Smooth muscle cell (in vitro differentiated cells): ENCODE measurements around the gene KCNB1. TPM values are rescaled to one million over a fixed set of nuclear protein-coding genes. Genes with fewer than 3 reads are reported as not detected.

Source experiments
- DNase-seq: peaks from one replicate; lab custom pipeline; 2025; ENCODE audit not compliant: unreplicated experiment; lab: John Stamatoyannopoulos, UW
- H2AFZ ChIP-seq: fragments of 200-600 bp; sonication (generic); 2 replicates; pipeline ENCODE4 v1.6.0; 2016; ENCODE audit warnings: antibody characterized with exemption, low read depth, mild to moderate bottlenecking
- H3F3A ChIP-seq: fragments of 200-600 bp; sonication (generic); 2 replicates; pipeline ENCODE4 v1.6.0; 2017; ENCODE audit warnings: antibody characterized with exemption, low read depth
- H3K27ac ChIP-seq: fragments of 200-600 bp; sonication (generic); 2 replicates; pipeline ENCODE4 v1.5.1; 2016; ENCODE audit warnings: low read depth, mild to moderate bottlenecking
- H3K27me3 ChIP-seq: fragments of 200-600 bp; sonication (generic); 2 replicates; pipeline ENCODE4 v1.6.1; 2016; ENCODE audit warnings: low read depth, mild to moderate bottlenecking
- H3K36me3 ChIP-seq: fragments of 200-600 bp; sonication (generic); 2 replicates; pipeline ENCODE4 v1.5.1; 2016; ENCODE audit warnings: low read depth
- H3K4me1 ChIP-seq: fragments of 200-600 bp; sonication (generic); 2 replicates; pipeline ENCODE4 v1.5.1; 2016; ENCODE audit warnings: low read depth
- H3K4me2 ChIP-seq: fragments of 200-600 bp; sonication (generic); 2 replicates; pipeline ENCODE4 v1.6.0; 2016; ENCODE audit warnings: mild to moderate bottlenecking
- H3K4me3 ChIP-seq: fragments of 200-600 bp; sonication (generic); 2 replicates; pipeline ENCODE4 v1.5.1; 2016; ENCODE audit warnings: mild to moderate bottlenecking
- H3K79me2 ChIP-seq: fragments of 200-600 bp; sonication (generic); 2 replicates; pipeline ENCODE4 v1.6.0; 2016; ENCODE audit warnings: low read depth, mild to moderate bottlenecking
- H3K9ac ChIP-seq: fragments of 200-600 bp; sonication (generic); 2 replicates; pipeline ENCODE4 v1.6.0; 2016; ENCODE audit warnings: low read depth
- H3K9me3 ChIP-seq: fragments of 200-600 bp; sonication (generic); replicated peaks from 2 replicates; pipeline ENCODE4 v1.5.1; 2016; ENCODE audit warnings: low read depth
- H4K20me1 ChIP-seq: fragments of 200-600 bp; sonication (generic); 2 replicates; pipeline ENCODE4 v1.6.0; 2016; ENCODE audit warnings: low read depth
- CTCF ChIP-seq: fragments of 200-600 bp; sonication (generic); IDR thresholded peaks from 2 replicates; pipeline ENCODE4 v1.5.1; 2017; ENCODE audit warnings: borderline replicate concordance, mild to moderate bottlenecking, antibody characterized with exemption; ENCODE audit not compliant: insufficient read depth, poor library complexity, severe bottlenecking
- WGBS: methylation state at CpG from one replicate; pipeline ENCODE4 v1.1.7; 2016; ENCODE audit warnings: low lambda C conversion rate; 5-methylcytosine and 5-hydroxymethylcytosine counted together
- polyA plus RNA-seq: library from polyadenylated mRNA; unstranded; fragments of >200 nt; fragmentation: Nextera tagmentation; extraction: Ambion mirVana; gene quantifications from 2 replicates; pipeline ENCODE4 v1.2.1, GENCODE V29; 2016
- total RNA-seq: library from RNA; depleted of rRNA; stranded (reverse); fragments of >200 nt; gene quantifications from 2 replicates; pipeline ENCODE4 v1.2.3, GENCODE V29; 2014

KCNB1 gene
- total and polyA plus RNA-seq, 2 experiments from 2014 or later: not detected

GRCh38 chr20:49433333-49433732 is 49.1 kb downstream of the KCNB1 start:
- no peak overlapping the region for H3K9ac ChIP-seq
- no peaks in the 10 kb centered on the region for H3F3A ChIP-seq
- no peak overlapping the region for H3K27ac ChIP-seq
- peaks cover 13% of the 10 kb centered on the region for H3K27me3 ChIP-seq
- H3K4me1 ChIP-seq: no peaks in the 10 kb centered on the region
- no peaks in the 10 kb centered on the region for H4K20me1 ChIP-seq
- no peaks in the 10 kb centered on the region for H3K79me2 ChIP-seq
- no peak overlapping the region for H3K4me2 ChIP-seq
- no peak overlapping the region for H3K4me3 ChIP-seq
- H3K36me3 ChIP-seq: no peaks in the 10 kb centered on the region
- no peak for DNase-seq
- H2AFZ ChIP-seq: no peak overlapping the region
- TF ChIP-seq CTCF: no peak
- no peaks in the 10 kb centered on the region for H3K9me3 ChIP-seq
- 83% methylated on average over 10 of the region's 10 CpGs for WGBS

GRCh38 chr20:49432550-49432949 is 49.9 kb downstream of the KCNB1 start:
- no peak overlapping the region for H3K27ac ChIP-seq
- no peaks in the 10 kb centered on the region for H3K79me2 ChIP-seq
- peaks cover 13% of the 10 kb centered on the region for H3K27me3 ChIP-seq
- H3K4me2 ChIP-seq: no peak overlapping the region
- no peaks in the 10 kb centered on the region for H4K20me1 ChIP-seq
- no peak for DNase-seq
- H3F3A ChIP-seq: no peaks in the 10 kb centered on the region
- 93% methylated on average over 3 of the region's 3 CpGs for WGBS
- H2AFZ ChIP-seq: no peak overlapping the region
- no peaks in the 10 kb centered on the region for H3K36me3 ChIP-seq
- no peak overlapping the region for H3K9ac ChIP-seq
- no peaks in the 10 kb centered on the region for H3K4me1 ChIP-seq
- H3K4me3 ChIP-seq: no peak overlapping the region
- no peak for TF ChIP-seq CTCF
- H3K9me3 ChIP-seq: no peaks in the 10 kb centered on the region

GRCh38 chr20:49431329-49431728 is 51.1 kb downstream of the KCNB1 start:
- Histone ChIP-seq H3F3A (no peaks in the 10 kb centered on the region), H3K9ac (no peak overlapping the region), H3K79me2 (no peaks in the 10 kb centered on the region), H4K20me1 (no peaks in the 10 kb centered on the region), H3K27me3 (peaks cover 13% of the 10 kb centered on the region), H3K4me3 (no peak overlapping the region), H2AFZ (no peak overlapping the region), H3K36me3 (no peaks in the 10 kb centered on the region), H3K4me1 (no peaks in the 10 kb centered on the region), H3K27ac (no peak overlapping the region), H3K9me3 (no peaks in the 10 kb centered on the region), H3K4me2 (no peak overlapping the region)
- 76% methylated on average over 4 of the region's 4 CpGs for WGBS
- TF ChIP-seq CTCF: no peak
- no peak for DNase-seq

- no peak overlapping the region for H3K27ac ChIP-seq
- no peak overlapping the region for H3K4me2 ChIP-seq
- DNase-seq: no peak
- no peaks in the 10 kb centered on the region for H3F3A ChIP-seq
- no peaks in the 10 kb centered on the region for H3K79me2 ChIP-seq
- H3K9ac ChIP-seq: no peak overlapping the region
- 92% methylated on average over 2 of the region's 2 CpGs for WGBS
- H2AFZ ChIP-seq: no peak overlapping the region
- no peaks in the 10 kb centered on the region for H3K4me1 ChIP-seq
- TF ChIP-seq CTCF: no peak
- H3K4me3 ChIP-seq: no peak overlapping the region
- no peaks in the 10 kb centered on the region for H3K9me3 ChIP-seq
- H3K27me3 ChIP-seq: peaks cover 13% of the 10 kb centered on the region
- no peaks in the 10 kb centered on the region for H3K36me3 ChIP-seq
- no peaks in the 10 kb centered on the region for H4K20me1 ChIP-seq
Measured at GRCh38 chr20:49430320-49430719, 52.1 kb downstream of the KCNB1 start.
